ENCODE data around the gene DSP.

Gene DSP

DNA sequence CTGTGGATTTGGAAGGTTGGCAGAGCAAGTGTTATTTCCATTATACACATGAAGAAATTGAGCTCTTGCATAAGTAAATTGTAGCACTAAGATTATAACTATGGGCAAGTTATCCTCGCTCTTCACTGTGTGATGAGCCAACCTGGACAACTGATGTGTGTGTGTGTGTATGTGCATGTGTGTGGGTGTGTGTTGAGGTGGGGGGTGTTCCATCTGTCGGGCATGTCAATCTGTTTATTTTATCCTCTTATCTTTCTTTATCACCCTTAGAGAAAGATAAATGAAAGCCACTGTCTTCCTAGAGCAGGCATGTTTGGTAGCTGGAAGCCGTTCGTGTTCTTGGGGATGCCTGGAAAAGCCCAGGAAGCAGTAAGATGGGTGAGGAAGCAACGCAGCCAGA is 3.0 kb upstream of the DSP start:
- Histone ChIP-seq H3K27me3 (ENCODE audit: control insufficient read depth, insufficient read depth, low read length) (peaks cover 13% of the 10 kb centered on the region), H3K4me1 (ENCODE audit: control insufficient read depth, insufficient read depth, low read length) (no peaks in the 10 kb centered on the region), H3K9ac (ENCODE audit: low read length) (no peak overlapping the region), H3K9me3 (ENCODE audit: control insufficient read depth, low read length) (no peaks in the 10 kb centered on the region), H3K36me3 (ENCODE audit: control insufficient read depth, insufficient read depth, low read length) (no peaks in the 10 kb centered on the region), H3K4me3 (ENCODE audit: low read length) (no peak overlapping the region)

DNA sequence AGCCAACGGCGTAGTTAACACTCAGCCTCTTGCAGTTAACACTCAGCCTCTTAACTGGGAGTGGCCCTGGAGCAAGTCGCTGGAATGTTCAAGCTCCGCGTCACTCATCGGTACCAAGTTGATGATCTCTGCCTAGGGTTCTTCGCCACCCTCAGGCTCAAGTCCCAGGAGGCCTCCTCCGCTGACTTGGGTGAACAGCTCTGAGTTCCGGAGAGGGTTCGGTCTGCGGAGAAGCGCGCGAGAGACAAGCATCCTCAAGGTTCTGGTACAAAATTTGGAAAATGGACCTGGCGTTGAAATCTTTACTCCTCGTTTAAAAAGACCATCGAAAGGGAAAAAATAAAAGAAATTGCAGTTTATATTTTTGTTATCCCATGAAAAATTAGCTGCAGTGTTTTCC is 876 bp upstream of the DSP start:
- Histone ChIP-seq H3K4me1 (ENCODE audit: control insufficient read depth, insufficient read depth, low read length) (peaks cover under 1% of the 10 kb centered on the region), H3K36me3 (ENCODE audit: control insufficient read depth, insufficient read depth, low read length) (no peaks in the 10 kb centered on the region), H3K9me3 (ENCODE audit: control insufficient read depth, low read length) (no peaks in the 10 kb centered on the region), H3K9ac (ENCODE audit: low read length) (peak overlapping the region; percentile 68), H3K4me3 (ENCODE audit: low read length) (peak overlapping the region; percentile 56), H3K27me3 (ENCODE audit: control insufficient read depth, insufficient read depth, low read length) (peaks cover 13% of the 10 kb centered on the region)

DNA sequence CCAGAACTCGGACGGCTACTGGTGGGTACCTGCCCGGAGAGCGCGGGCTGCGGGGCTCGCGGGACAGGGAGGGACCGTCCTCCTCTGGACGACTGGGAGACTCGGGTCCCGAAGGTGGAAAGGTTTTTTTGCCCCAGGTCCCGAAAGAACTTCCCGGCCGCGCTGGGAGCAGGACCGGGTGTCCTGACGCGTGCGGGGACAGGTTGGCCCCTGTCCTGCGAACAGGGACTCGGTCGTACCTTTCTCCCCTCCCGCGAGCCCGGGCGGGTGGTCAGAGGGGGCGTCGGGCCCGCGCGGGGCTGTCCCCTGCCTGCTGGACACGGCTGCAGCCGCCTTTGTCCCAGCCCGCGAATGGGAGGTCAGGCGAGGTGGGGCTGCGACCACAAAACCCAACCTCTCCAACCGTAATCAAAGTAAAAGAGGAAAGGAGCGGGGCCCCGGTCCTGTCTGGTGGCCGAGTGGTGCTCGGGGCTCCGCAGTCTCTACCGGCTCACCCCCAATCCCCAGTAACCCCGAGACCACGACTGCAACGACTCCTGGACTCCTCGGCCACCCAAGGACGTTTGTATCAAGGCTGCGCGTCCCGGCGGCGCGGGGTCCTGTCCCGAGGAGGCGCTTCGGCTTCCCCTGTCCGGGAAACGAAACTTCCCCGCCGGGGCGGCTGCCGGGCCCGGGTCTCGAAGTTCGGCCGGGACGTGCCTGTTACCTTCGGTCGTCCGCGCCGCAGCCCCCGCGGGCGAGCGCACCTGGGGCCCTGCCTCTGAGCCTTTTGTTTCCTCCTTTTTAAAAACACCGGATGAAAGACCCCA is 798 bp downstream of the DSP start:
- no peaks in the 10 kb centered on the region for H3K36me3 ChIP-seq (ENCODE audit: control insufficient read depth, insufficient read depth, low read length)
- H3K27me3 ChIP-seq (ENCODE audit: control insufficient read depth, insufficient read depth, low read length): peaks cover 13% of the 10 kb centered on the region
- no peaks in the 10 kb centered on the region for H3K9me3 ChIP-seq (ENCODE audit: control insufficient read depth, low read length)
- H3K4me3 ChIP-seq (ENCODE audit: low read length): peak overlapping the region; percentile 52
- peak overlapping the region; percentile 93 for H3K9ac ChIP-seq (ENCODE audit: low read length)
- H3K4me1 ChIP-seq (ENCODE audit: control insufficient read depth, insufficient read depth, low read length): peaks cover 17% of the 10 kb centered on the region

DNA sequence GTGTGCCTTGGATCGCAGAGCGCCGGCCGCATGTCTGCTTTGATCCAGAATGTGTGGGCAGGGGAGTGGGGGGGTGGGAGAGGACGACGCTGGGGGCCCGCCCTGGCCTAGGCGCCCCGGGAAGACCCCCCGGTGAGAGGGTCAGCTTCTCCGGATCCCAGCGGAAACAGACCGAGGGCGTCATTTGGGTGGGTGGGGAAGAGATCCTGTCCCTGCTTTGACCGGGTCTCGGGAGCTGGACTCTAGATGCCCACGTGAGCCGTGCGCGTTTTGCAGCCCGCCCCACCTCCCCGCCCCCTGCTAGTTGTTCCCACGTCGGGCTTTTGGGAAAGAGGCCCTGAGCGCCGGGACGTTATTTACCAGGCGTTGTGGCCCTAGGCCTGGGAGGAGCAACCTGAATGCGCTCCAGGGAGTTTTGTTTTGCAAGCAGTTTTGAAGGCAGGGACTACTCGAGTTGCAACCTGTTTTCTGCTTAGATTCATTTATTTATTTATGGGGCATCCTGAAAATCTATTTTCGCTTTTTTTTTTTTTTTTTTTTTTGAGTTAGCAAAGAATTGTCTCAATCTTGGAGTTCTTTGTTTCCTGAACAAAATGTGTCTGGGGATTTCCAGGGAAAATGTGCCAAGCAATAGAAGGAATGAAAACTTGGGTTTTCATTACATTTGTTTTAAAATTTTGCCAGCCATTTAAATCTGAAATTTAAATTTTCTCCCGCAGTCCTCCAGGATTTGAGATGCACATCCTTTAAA is 1.6 kb downstream of the DSP start:
- H3K4me3 ChIP-seq (ENCODE audit: low read length): peak overlapping the region; percentile 52
- peaks cover 24% of the 10 kb centered on the region for H3K4me1 ChIP-seq (ENCODE audit: control insufficient read depth, insufficient read depth, low read length)
- peaks cover 13% of the 10 kb centered on the region for H3K27me3 ChIP-seq (ENCODE audit: control insufficient read depth, insufficient read depth, low read length)
- no peaks in the 10 kb centered on the region for H3K36me3 ChIP-seq (ENCODE audit: control insufficient read depth, insufficient read depth, low read length)
- H3K9me3 ChIP-seq (ENCODE audit: control insufficient read depth, low read length): no peaks in the 10 kb centered on the region
- H3K9ac ChIP-seq (ENCODE audit: low read length): peak overlapping the region; percentile 93

DNA sequence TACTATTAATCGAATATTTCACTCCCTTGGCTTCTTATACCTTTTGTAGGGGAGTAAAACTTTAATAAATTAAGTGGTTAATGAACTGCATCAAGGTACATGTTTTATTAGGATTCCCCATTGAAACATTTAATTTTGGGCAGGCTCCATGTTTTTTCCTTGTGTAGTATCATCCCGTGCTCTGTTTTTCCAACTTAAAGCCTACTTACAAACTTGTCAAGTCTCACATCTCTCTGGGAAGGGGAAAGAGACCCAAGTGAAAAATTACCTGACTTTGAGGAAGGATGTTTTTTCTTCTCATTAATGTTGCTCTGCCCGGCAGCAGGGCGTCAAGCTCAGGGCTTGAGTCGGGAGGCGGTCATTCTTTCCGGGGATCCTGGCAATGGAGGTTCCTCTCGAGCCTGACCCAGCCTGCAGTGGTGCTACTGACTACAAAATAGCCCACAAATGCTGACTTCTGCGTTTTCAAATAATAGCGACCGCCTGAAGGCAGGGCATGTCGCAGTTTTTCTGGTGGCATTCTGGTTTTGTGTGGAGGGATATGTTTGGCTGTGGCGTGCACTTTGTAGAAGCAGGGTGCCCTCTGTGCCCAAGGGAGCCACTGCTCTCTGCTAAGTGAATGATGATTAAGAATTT is 2.4 kb downstream of the DSP start:
- Histone ChIP-seq H3K9me3 (ENCODE audit: control insufficient read depth, low read length) (no peaks in the 10 kb centered on the region), H3K9ac (ENCODE audit: low read length) (peak overlapping the region; percentile 93), H3K36me3 (ENCODE audit: control insufficient read depth, insufficient read depth, low read length) (no peaks in the 10 kb centered on the region), H3K27me3 (ENCODE audit: control insufficient read depth, insufficient read depth, low read length) (peaks cover 13% of the 10 kb centered on the region), H3K4me1 (ENCODE audit: control insufficient read depth, insufficient read depth, low read length) (peaks cover 31% of the 10 kb centered on the region), H3K4me3 (ENCODE audit: low read length) (no peak overlapping the region)

DNA sequence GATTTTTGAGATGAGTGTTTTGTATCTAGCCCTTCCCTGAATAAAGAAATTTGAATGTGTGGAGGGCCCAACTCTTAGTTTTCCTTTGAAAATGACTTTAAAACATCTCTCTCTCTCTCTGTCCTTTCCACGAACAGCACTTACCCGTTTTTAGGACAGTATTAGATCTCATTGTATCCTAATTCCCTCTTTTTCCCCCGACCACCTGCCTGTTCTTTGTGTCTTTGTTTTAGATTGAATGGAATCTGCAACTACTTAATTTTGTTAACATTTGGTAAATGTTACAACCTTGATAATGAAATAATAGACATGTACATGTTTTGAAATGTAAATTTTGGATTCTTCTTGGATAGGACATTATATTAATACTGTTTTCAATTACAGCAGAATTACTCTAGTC is 3.1 kb downstream of the DSP start:
- H3K9me3 ChIP-seq (ENCODE audit: control insufficient read depth, low read length): no peaks in the 10 kb centered on the region
- H3K27me3 ChIP-seq (ENCODE audit: control insufficient read depth, insufficient read depth, low read length): peaks cover 13% of the 10 kb centered on the region
- H3K9ac ChIP-seq (ENCODE audit: low read length): no peak overlapping the region
- no peaks in the 10 kb centered on the region for H3K36me3 ChIP-seq (ENCODE audit: control insufficient read depth, insufficient read depth, low read length)
- H3K4me1 ChIP-seq (ENCODE audit: control insufficient read depth, insufficient read depth, low read length): peaks cover 34% of the 10 kb centered on the region
- H3K4me3 ChIP-seq (ENCODE audit: low read length): no peak overlapping the region

DNA sequence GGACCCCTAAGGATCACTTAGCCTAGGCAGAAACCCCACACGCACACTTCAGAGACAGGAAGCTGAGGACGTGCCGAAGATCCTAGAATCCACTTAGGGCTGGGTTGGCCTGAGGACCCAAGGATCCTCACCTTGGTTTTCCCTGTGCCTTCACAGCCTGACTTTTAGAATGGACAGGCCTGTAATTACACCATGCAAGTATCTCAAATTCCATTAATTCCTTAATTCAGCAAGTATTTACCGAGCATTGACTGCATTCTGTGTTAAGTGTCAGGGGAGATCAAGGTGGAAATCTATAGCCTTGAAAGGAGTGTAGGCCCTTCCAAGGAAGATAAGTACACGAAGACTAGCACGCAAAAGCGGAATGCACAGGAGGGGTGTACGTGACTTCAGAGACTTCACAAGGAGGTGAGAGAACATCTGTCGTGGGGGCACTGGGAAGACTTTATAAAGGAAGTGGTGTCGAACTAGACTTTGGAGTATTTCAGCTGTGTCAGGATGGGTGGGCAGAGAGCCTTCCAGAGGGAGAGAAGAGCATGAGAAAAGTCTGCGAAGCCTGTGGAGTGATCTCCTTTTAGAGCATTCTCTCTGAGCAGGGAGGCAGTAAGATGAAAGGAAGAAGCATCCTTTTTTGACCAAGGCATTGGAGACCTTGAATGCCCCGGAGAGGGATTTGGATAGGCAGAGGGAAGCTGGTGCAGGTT is 4.0 kb downstream of the DSP start:
- Histone ChIP-seq H3K9ac (ENCODE audit: low read length) (no peak overlapping the region), H3K27me3 (ENCODE audit: control insufficient read depth, insufficient read depth, low read length) (peaks cover 8% of the 10 kb centered on the region), H3K4me1 (ENCODE audit: control insufficient read depth, insufficient read depth, low read length) (peaks cover 36% of the 10 kb centered on the region), H3K9me3 (ENCODE audit: control insufficient read depth, low read length) (no peaks in the 10 kb centered on the region), H3K36me3 (ENCODE audit: control insufficient read depth, insufficient read depth, low read length) (no peaks in the 10 kb centered on the region), H3K4me3 (ENCODE audit: low read length) (no peak overlapping the region)

DNA sequence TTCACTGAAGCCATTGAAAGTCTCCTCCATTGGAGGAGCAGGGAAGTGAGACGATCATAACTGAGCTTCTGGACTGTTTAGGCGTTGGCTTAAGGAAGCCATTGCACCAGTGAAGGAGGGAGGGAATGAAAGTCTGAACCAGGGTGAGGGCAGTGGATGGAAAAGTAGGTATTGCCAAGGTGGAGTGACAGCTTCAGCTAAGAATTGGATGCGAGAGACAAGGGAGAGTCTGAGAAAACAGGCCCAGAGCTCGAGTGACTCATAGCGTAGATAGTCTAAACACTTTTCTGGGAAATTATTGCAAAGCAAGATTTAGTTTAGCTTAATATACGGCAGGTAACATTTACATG is 4.5 kb downstream of the DSP start:
- Histone ChIP-seq H3K27me3 (ENCODE audit: control insufficient read depth, insufficient read depth, low read length) (peaks cover 3% of the 10 kb centered on the region), H3K9ac (ENCODE audit: low read length) (no peak overlapping the region), H3K9me3 (ENCODE audit: control insufficient read depth, low read length) (no peaks in the 10 kb centered on the region), H3K4me3 (ENCODE audit: low read length) (no peak overlapping the region), H3K36me3 (ENCODE audit: control insufficient read depth, insufficient read depth, low read length) (no peaks in the 10 kb centered on the region), H3K4me1 (ENCODE audit: control insufficient read depth, insufficient read depth, low read length) (peaks cover 36% of the 10 kb centered on the region)

DNA sequence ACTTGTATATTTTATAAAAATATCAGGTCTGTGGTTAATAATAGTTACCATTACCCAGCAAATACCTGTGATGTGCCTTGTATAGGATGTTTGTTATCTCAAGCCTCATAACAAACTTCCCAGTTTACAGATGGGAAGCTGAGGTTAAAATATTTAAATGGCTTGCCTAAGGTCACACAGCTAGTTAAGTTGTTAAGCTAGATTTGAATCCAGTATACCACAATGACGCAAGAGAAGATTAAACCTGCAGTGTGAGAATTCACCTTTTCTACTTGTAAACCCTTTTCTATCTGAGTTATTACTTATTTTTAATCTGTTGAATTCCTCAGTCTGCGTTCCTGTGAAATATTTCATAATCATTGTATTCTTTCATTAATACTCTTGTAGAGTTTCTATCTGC is 4.9 kb downstream of the DSP start:
- no peak overlapping the region for H3K9ac ChIP-seq (ENCODE audit: low read length)
- no peak overlapping the region for H3K4me3 ChIP-seq (ENCODE audit: low read length)
- H3K9me3 ChIP-seq (ENCODE audit: control insufficient read depth, low read length): no peaks in the 10 kb centered on the region
- no peaks in the 10 kb centered on the region for H3K27me3 ChIP-seq (ENCODE audit: control insufficient read depth, insufficient read depth, low read length)
- H3K36me3 ChIP-seq (ENCODE audit: control insufficient read depth, insufficient read depth, low read length): no peaks in the 10 kb centered on the region
- peaks cover 36% of the 10 kb centered on the region for H3K4me1 ChIP-seq (ENCODE audit: control insufficient read depth, insufficient read depth, low read length)

DNA sequence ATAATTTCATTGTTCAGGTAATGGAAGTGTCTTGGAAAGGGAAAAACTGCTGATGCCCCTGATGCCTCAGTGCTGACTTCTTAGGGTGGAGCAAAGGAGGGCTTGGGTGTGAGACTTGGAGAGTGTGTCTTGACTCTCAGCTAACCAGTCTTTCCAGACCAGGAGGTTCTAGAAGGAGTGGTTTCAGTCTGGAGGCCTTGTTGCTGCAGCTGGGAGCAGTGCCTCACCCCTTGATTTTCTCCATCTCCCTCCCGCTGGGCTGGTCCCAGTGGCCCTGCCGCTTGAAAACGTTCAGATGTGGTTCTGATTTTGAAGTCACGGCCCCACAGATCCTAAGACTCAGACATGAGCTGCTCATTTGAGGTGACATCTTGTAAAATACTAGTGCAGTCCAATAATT is 5.4 kb downstream of the DSP start:
- no peaks in the 10 kb centered on the region for H3K27me3 ChIP-seq (ENCODE audit: control insufficient read depth, insufficient read depth, low read length)
- no peaks in the 10 kb centered on the region for H3K36me3 ChIP-seq (ENCODE audit: control insufficient read depth, insufficient read depth, low read length)
- peaks cover 36% of the 10 kb centered on the region for H3K4me1 ChIP-seq (ENCODE audit: control insufficient read depth, insufficient read depth, low read length)
- no peak overlapping the region for H3K4me3 ChIP-seq (ENCODE audit: low read length)
- no peak overlapping the region for H3K9ac ChIP-seq (ENCODE audit: low read length)
- no peaks in the 10 kb centered on the region for H3K9me3 ChIP-seq (ENCODE audit: control insufficient read depth, low read length)

DNA sequence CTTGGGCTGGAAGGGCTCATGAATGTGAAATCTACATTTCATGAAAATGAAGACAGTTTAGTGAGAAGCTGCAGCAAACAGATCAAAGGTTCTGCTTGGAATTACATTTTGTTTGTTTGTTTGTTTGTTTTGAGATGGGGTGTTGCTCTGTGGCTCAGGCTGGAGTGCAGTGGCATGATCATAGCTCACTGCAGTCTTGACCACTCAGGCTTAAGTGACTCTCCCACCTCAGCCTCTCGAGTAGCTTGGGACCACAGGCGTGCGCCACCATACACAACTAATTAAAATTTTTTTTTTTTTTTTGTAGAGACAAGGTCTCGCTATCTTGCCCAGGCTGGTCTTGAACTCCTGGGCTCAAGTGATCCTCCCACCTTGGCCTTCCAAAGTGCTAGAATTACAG is 5.8 kb downstream of the DSP start:
- H3K36me3 ChIP-seq (ENCODE audit: control insufficient read depth, insufficient read depth, low read length): no peaks in the 10 kb centered on the region
- no peak overlapping the region for H3K9ac ChIP-seq (ENCODE audit: low read length)
- H3K4me1 ChIP-seq (ENCODE audit: control insufficient read depth, insufficient read depth, low read length): peaks cover 36% of the 10 kb centered on the region
- H3K9me3 ChIP-seq (ENCODE audit: control insufficient read depth, low read length): no peaks in the 10 kb centered on the region
- no peaks in the 10 kb centered on the region for H3K27me3 ChIP-seq (ENCODE audit: control insufficient read depth, insufficient read depth, low read length)
- no peak overlapping the region for H3K4me3 ChIP-seq (ENCODE audit: low read length)

DNA sequence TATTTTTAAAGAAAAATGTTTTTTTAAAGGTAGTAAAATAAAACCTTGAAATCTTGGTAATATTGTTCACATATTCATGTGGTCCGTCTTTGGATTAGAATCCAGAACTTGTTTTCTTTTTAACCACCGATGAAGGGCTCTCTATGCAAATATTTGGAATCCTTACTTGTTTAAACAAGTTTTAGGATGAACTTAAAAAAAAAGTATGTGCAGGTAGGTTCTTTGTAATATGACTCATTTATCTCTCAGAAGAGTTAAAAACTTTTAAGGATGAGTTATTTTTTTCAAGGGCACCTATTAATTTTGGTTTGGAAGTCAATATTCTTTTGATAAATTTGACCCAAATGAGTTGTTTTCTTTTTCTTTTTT is 8.9 kb downstream of the DSP start:
- Histone ChIP-seq H3K9me3 (ENCODE audit: control insufficient read depth, low read length) (no peaks in the 10 kb centered on the region), H3K4me1 (ENCODE audit: control insufficient read depth, insufficient read depth, low read length) (peaks cover 49% of the 10 kb centered on the region), H3K36me3 (ENCODE audit: control insufficient read depth, insufficient read depth, low read length) (no peaks in the 10 kb centered on the region), H3K4me3 (ENCODE audit: low read length) (no peak overlapping the region), H3K9ac (ENCODE audit: low read length) (no peak overlapping the region), H3K27me3 (ENCODE audit: control insufficient read depth, insufficient read depth, low read length) (no peaks in the 10 kb centered on the region)
